ENCODE data around the gene FAM107B.

Gene FAM107B

GRCh38 chr10:14578060-14578952, 196.4 kb downstream of the FAM107B start:
- Histone ChIP-seq H3K27ac (peak overlapping the region; percentile 62 to 68), H3K9me3 (no peaks in the 10 kb centered on the region), H3K36me3 (no peaks in the 10 kb centered on the region), H3K4me3 (peak overlapping the region; percentile 17 to 30), H3K27me3 (no peaks in the 10 kb centered on the region), H3K4me1 (peaks cover 0 to 28% (median 11%) of the 10 kb centered on the region in 4 donors)
- peak; percentile 73 to 76 for DNase-seq
- no peak for TF ChIP-seq CTCF (IDR thresholded peaks at IDR 0.05)
- intact Hi-C loops (cut with DNase I; ENCODE audit: low total_unique reads), result no loop called here

GRCh38 chr10:14574885-14575284, 199.8 kb downstream of the FAM107B start:
- intact Hi-C loops (cut with DNase I; ENCODE audit: low total_unique reads), result no loop called here
- Histone ChIP-seq H3K4me1 (peaks cover 0 to 49% (median 21%) of the 10 kb centered on the region in 4 donors), H3K9me3 (no peaks in the 10 kb centered on the region), H3K36me3 (no peaks in the 10 kb centered on the region), H3K27ac (no peak overlapping the region), H3K27me3 (no peaks in the 10 kb centered on the region), H3K4me3 (no peak overlapping the region)
- DNase-seq, result no peak
- TF ChIP-seq CTCF (IDR thresholded peaks at IDR 0.05), result no peak

- Histone ChIP-seq H3K4me3 (no peak overlapping the region), H3K9me3 (no peaks in the 10 kb centered on the region), H3K36me3 (no peaks in the 10 kb centered on the region), H3K4me1 (peaks cover 0 to 43% (median 19%) of the 10 kb centered on the region in 4 donors), H3K27ac (no peak overlapping the region), H3K27me3 (no peaks in the 10 kb centered on the region)
- no peak for TF ChIP-seq CTCF (IDR thresholded peaks at IDR 0.05)
- intact Hi-C loops (cut with DNase I; ENCODE audit: low total_unique reads), result no loop called here
- no peak for DNase-seq
Observed at GRCh38 chr10:14574291-14574690, 200.4 kb downstream of the FAM107B start.

- H3K36me3 ChIP-seq, result no peaks in the 10 kb centered on the region
- DNase-seq, result no peak
- H3K9me3 ChIP-seq, result no peaks in the 10 kb centered on the region
- no peak overlapping the region for H3K4me3 ChIP-seq
- TF ChIP-seq CTCF (IDR thresholded peaks at IDR 0.05), result no peak
- peak overlapping the region in 1 of 2 donors; percentile 68 for H3K27ac ChIP-seq
- intact Hi-C loops (cut with DNase I; ENCODE audit: low total_unique reads), result no loop called here
- peaks cover 0 to 38% (median 15%) of the 10 kb centered on the region in 4 donors for H3K4me1 ChIP-seq
- no peaks in the 10 kb centered on the region for H3K27me3 ChIP-seq
Observed at GRCh38 chr10:14573666-14574261, 200.9 kb downstream of the FAM107B start.

- peaks cover 0 to 4% (median 4%) of the 10 kb centered on the region in 3 donors for H3K36me3 ChIP-seq
- no peak overlapping the region for H3K4me3 ChIP-seq
- DNase-seq, result no peak
- peaks cover 0 to 28% (median 11%) of the 10 kb centered on the region in 4 donors for H3K4me1 ChIP-seq
- intact Hi-C loops (cut with DNase I; ENCODE audit: low total_unique reads), result no loop called here
- no peaks in the 10 kb centered on the region for H3K9me3 ChIP-seq
- H3K27ac ChIP-seq, result peak overlapping the region in 1 of 2 donors; percentile 68
- TF ChIP-seq CTCF (IDR thresholded peaks at IDR 0.05), result no peak
- no peaks in the 10 kb centered on the region for H3K27me3 ChIP-seq
Observed at GRCh38 chr10:14572811-14573210, 201.9 kb downstream of the FAM107B start.

Measured in tibial artery (tissue), 4 donors.